ENCODE data around the gene CFB. TPM values are rescaled to one million over a fixed set of nuclear protein-coding genes. Genes with fewer than 3 reads are reported as not detected.

CFB gene
- total and polyA plus RNA-seq, 9 of the 15 experiments (the other 6 are each of a cell fraction or from before 2014, with no cell fraction given): 0.08 to 0.91 (median 0.22) TPM; not detected in 4

- TF ChIP-seq, protein P1, sequence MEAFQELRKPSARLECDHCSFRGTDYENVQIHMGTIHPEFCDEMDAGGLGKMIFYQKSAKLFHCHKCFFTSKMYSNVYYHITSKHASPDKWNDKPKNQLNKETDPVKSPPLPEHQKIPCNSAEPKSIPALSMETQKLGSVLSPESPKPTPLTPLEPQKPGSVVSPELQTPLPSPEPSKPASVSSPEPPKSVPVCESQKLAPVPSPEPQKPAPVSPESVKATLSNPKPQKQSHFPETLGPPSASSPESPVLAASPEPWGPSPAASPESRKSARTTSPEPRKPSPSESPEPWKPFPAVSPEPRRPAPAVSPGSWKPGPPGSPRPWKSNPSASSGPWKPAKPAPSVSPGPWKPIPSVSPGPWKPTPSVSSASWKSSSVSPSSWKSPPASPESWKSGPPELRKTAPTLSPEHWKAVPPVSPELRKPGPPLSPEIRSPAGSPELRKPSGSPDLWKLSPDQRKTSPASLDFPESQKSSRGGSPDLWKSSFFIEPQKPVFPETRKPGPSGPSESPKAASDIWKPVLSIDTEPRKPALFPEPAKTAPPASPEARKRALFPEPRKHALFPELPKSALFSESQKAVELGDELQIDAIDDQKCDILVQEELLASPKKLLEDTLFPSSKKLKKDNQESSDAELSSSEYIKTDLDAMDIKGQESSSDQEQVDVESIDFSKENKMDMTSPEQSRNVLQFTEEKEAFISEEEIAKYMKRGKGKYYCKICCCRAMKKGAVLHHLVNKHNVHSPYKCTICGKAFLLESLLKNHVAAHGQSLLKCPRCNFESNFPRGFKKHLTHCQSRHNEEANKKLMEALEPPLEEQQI (IDR thresholded peaks at IDR 0.05): no peak
- no peak for TF ChIP-seq SIRT6 (IDR thresholded peaks at IDR 0.05; ENCODE audit: low read depth, low read length)
- no peak for TF ChIP-seq ZNF217 (CRISPR knock-in tag; IDR thresholded peaks at IDR 0.05)
- no peak for TF ChIP-seq BRD9 (IDR thresholded peaks at IDR 0.05; ENCODE audit: low read depth, partially characterized antibody)
- TF ChIP-seq MAFF (IDR thresholded peaks at IDR 0.05; ENCODE audit: low read length): peak; percentile 42; the same call in 1 of the 2 replicates
- TF ChIP-seq ZNF445 (CRISPR knock-in tag; IDR thresholded peaks at IDR 0.05; ENCODE audit: low read depth): no peak
- TF ChIP-seq CREM (IDR thresholded peaks at IDR 0.05; ENCODE audit: low read depth): no peak
- no peak for TF ChIP-seq PHB (CRISPR knock-in tag; IDR thresholded peaks at IDR 0.05)
- TF ChIP-seq ZMIZ1 (IDR thresholded peaks at IDR 0.05; ENCODE audit: low read depth in 2 of 2, low read length in 2 of 2): no peak
- no peak for TF ChIP-seq TAF1 (IDR thresholded peaks at IDR 0.05; ENCODE audit: control insufficient read depth, extremely low read depth, insufficient read depth, low read length, severe bottlenecking)
- TF ChIP-seq L3MBTL2 (IDR thresholded peaks at IDR 0.05): no peak
- TF ChIP-seq ZNF316 (IDR thresholded peaks at IDR 0.05): peak; percentile 78
- TF ChIP-seq, protein P2, sequence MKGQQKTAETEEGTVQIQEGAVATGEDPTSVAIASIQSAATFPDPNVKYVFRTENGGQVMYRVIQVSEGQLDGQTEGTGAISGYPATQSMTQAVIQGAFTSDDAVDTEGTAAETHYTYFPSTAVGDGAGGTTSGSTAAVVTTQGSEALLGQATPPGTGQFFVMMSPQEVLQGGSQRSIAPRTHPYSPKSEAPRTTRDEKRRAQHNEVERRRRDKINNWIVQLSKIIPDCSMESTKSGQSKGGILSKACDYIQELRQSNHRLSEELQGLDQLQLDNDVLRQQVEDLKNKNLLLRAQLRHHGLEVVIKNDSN (CRISPR knock-in tag; IDR thresholded peaks at IDR 0.05): peak; percentile 7; the same call in 1 of the 2 replicates
- no peak for TF ChIP-seq ETV6 (IDR thresholded peaks at IDR 0.05; ENCODE audit: borderline replicate concordance in 1 of 2, low read depth in 2 of 2, low read length in 1 of 2)
- no peak for TF ChIP-seq ETV6 (CRISPR knock-in tag; IDR thresholded peaks at IDR 0.05; ENCODE audit: borderline replicate concordance)
- TF ChIP-seq, protein P3, sequence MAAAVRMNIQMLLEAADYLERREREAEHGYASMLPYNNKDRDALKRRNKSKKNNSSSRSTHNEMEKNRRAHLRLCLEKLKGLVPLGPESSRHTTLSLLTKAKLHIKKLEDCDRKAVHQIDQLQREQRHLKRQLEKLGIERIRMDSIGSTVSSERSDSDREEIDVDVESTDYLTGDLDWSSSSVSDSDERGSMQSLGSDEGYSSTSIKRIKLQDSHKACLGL (CRISPR knock-in tag; IDR thresholded peaks at IDR 0.05; ENCODE audit: borderline replicate concordance, poor library complexity, severe bottlenecking): no peak
- TF ChIP-seq HLTF (IDR thresholded peaks at IDR 0.05): no peak
- no peak for TF ChIP-seq ZNF324 (CRISPR knock-in tag; IDR thresholded peaks at IDR 0.05)
- TF ChIP-seq ZNF174 (CRISPR knock-in tag; IDR thresholded peaks at IDR 0.05): no peak
- no peak for TF ChIP-seq ZNF431 (CRISPR knock-in tag; IDR thresholded peaks at IDR 0.05)
- 0 out of 2 replicates have a peak, but pooled peaks have one; percentile 25 for TF ChIP-seq SUPT5H (IDR thresholded peaks at IDR 0.05)
- no peak for TF ChIP-seq SP1 (CRISPR knock-in tag; IDR thresholded peaks at IDR 0.05)
- TF ChIP-seq CSDE1 (IDR thresholded peaks at IDR 0.05): no peak
These were observed 4.1 kb downstream of the CFB start (continued) for GRCh38 chr6:31949926-31950548.
